HG03196 (cell line): Measurements from ENCODE around the gene RASA3.
"Not testable (repeated sequence)": the region's sequence is repeated elsewhere in the genome, so short reads cannot be mapped to it uniquely, and the experiment has no call there.

Source experiments
- ATAC-seq: cut with Tn5 transposase; IDR thresholded peaks from one replicate; pipeline ENCODE4 v1.9.1; 2021; ENCODE audit not compliant: unreplicated experiment

The RASA3 gene

DNA sequence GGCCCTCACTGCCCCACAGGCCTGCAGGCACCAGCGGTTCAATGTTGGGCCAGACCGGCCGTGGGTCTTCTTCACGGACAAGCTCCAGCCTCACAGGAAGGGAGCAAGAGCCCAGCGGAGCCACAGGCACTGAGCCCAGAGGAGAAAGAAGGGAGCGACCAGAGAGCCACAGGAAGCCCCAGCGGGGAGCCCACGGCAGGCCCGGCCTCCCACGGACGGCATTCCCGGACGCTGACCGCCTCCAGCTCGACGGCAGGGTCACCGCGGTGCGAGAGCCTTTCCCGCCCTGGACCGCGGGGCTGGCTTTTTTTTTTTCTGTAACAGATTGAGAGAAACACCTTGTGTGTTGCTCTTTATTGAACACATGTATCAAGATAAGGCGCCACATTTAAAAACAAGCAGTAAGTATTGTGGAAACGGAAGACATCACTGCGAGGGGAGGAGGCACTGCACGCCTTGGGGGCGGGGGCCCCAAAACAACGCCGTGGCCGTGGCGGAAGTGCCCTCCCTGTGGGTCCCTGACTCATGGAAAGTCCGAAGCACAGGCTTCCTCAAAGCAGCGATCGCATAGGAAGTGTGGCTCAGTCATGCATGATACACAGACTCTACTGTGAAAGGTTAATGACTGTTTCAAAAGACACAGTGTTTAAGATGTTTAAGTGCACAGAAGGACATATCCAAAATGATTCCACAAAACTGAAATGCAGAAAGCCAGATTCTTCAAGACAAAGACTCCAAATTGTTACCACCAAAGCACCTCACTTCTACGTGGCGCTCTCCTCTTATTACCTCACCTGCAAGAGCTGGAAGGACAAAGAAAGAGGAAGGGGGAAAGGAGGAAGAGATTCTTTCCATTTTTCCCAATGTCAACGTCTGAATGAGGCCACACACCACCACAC lies 3.5 kb downstream of the RASA3 start:
- peak; percentile 59 for ATAC-seq

DNA sequence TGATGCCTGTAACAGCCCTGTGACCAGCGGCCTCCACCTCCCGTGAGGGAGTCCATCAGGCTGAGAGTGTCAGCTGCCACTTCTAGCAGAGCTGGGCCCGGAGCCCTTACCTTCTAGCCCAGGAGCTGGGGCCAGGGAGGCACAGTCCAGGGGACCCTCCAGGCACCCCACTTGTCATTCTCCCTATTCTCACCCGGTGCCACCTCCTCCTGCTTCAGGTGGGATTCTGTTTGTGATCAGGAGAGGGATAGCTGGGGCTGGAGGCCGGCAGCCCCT lies 4.1 kb downstream of the RASA3 start:
- no peak for ATAC-seq

DNA sequence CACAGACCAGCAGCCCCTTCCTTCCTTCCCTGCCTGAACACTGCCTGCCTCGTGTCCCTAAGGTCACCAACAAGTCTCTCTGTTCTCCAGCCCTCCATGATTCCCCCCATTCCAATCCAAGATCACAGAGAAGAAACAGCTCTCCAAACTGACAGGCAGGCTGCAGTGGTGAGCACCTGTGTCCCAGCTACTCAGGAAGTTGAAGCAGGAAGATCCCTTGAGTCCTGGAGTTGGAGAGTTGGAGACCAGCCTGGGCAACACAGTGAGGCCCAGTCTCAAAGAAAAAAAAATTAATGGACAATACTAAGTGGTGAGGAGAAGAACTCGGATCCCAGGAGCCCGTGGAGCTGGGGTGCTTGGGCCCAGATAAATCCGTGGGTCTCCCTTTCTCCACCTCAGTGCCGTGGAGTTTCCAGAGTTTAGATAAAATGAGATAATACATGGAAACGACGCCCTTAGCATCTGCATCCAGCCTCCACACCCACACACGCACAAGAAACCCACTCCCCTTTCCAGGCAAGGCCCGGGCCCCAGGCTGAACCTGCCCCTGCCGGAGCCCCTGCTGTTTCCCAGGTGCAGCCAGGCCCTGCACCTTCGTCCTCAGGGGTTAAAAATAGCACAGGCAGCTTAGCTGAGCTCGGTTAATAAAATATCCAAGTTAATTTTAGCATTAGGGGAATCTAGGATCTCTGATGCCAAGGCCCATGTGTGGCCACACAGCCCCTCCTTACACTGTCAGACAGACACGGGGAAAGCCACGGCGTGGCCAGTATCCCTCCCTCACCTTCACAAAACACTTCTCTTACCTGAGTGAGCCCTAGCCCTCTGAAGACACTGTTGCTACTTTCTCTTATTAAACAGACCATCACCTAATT lies 4.7 kb downstream of the RASA3 start:
- no peak for ATAC-seq

DNA sequence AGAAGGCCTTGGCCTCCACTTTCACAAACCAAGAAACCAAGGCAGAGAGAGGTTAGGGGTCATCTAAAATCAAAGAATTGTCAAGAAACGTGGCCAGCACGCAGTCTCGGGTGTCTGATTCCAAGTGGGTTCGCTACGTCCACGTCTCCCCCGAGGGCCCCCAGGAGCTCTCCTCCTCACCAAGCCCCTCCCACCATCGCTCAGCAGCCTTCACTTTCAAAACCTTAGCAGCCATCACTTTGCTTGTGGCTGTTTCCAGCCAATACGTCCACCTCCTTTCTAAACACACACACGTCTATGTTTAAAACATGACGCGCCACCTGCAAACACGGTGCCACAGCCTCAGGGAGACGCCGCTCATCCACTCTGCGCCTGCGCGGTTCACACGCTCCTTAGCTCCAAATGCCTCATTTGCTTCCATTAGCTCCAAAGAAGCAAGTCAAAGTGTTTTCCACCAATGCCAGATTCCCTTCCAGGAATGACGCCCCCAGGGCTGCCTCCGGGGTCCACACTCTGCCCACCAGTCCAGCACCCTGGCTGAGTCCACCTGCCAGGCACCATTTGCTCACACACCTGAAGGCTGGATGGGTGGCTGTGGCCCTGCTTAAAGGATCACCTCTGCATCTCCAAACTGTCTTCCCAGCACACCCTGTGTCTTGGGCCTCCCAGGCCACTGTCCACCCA lies 5.5 kb downstream of the RASA3 start:
- ATAC-seq = no peak

DNA sequence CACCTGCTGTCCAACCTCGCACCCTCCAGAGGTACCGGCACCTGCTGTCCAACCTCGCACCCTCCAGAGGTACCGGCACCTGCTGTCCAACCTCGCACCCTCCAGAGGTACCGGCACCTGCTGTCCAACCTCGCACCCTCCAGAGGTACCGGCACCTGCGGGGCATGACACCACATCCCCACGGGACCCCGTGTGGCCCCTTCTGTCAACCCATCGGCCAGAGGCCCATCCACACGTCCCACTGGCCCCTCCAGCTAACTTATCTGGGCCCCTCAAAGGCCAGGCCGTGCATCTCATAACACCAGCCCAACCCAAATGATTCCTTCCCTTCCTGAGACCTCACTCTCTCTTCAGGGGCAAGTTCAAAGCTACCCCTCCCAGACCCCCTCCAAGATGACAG lies 6.3 kb downstream of the RASA3 start:
- ATAC-seq = not testable (repeated sequence)

DNA sequence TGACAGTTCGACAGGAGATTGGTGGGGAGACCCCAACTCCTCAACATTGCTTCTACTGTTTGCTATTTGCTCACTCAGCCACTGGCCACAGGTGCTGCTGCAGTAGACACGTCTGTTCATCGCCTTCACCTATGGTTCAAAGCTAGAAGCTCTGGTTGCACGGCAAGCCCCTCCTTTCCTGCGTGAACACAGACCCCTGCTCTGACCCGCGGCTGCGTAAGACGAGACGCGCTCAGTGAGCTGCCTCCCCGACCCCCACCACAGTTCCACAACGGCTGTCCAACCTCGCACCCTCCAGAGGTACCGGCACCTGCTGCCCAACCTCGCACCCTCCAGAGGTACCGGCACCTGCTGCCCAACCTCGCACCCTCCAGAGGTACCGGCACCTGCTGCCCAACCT lies 6.8 kb downstream of the RASA3 start:
- no peak for ATAC-seq

DNA sequence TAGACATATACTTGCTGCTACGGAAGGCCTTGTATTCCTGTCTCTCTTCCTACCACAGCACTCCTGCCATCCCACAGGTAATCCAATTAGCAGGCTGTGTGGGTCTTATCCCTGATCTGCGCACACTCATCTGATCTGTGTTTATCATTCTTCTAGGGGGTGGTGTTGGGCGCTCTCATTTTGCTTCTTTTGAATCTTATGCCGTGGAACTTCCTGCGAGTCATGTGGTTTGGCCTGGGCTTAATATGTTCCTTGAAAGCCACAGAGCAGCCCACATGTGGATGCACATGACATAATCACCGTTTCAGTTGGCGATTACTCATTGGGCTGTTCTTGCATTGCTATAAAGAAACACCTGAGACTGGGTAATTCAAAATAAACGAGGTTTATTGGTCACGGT lies 7.5 kb downstream of the RASA3 start:
- no peak for ATAC-seq

DNA sequence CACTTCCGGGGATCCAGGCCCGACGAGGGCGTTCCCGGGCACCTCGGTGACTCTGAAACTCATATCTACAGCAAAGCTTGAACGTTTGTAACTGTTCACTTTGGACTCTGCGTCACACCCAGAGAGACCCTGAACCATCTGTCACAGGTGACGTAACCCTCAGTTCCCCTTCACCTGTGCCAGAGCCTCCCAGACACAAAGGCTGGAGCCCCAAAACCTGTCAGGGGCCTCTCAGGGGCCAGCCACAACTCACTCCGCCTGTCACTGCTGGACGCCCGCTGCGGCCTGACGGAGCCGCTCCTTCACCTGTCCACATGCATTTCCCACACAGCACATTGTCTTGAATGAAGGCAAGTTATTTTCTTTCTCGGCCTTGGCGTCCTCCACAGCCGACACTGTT lies 8.0 kb downstream of the RASA3 start:
- no peak for ATAC-seq

DNA sequence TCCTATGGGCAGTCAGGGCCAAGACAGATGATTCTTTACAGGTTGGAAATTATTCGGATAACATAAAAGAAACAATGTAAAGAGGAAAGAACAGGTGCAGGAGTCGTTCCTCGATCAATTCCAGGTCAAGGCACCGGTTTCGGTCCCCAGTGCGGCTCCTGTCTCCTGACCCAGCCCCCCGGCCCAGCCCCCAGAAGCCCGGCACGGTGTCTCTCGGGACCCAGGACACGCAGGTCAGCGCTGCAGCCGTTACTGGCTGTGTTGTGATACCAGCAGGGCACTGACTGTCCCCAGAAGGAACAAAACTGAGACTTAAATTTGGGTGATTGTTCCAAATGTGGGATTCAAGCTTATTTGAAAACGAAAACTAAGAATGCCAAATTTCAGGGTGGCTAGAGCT lies 8.5 kb downstream of the RASA3 start:
- no peak for ATAC-seq

DNA sequence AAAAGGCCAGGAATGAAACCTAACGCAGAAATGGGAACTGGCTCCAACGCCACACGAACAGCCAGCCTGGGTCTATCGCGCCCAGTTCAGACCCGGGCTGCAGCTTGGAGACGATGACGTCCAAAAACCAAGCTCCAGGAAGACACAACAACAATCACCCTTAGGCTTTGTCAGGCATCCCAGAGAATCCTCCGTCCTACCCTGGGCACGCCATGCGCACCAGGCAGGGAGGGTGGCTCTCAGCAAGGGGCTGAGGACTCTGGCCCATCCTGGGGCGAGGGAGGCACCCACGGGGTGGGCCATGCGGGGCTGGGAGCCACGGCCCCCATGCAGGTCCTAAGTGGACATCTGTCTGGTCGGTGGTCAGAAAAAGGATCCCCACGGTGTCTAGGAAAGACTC lies 9.0 kb downstream of the RASA3 start:
- no peak for ATAC-seq

DNA sequence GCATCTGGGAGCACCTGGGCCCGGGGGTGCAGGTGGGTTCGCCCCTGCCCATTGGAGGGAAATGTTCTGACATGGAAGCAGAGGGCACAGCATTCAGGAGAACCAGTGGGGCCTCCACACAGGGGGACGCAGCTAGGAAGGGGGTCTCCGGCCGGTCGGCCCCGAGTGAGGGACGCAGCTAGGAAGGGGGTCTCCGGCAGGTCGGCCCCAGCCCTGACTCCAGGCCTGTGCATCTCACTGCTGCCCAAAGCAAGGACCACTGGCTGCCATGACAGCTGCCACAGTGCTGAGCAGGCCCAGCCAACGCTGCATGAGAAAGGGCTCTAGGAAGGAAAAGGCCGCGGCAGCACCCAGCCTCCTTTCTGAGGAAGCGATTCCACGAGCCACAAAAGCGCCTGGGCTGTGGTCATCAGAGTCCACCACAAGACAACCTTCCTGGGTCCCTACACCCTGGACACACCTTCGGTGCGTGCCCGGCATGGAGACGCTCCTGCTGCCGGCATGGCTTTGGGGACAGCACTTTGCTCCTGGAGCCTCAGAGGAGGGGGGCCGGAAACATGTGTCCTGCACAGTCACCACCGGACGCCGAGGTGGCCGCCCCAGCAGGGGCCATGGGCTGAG lies 9.7 kb downstream of the RASA3 start:
- ATAC-seq = no peak

DNA sequence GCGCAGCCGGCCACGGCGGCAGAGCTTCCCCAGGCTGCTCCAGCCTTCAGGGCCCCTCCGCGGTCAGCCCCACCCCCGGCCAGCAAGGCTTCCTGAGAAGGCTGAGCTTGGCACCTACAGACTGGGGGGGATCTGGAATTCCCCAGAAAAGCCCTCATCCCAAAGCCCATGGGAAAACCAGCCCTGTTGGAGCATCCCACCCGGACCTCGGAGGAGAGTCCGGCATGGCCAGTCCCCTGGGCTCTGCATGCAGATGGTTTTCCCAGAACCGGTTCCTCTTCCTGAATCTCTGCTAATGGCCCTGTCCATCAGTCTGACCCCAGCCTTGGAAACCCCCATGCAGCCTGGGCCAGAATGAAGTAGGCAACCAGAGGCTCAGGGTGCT lies 10.3 kb downstream of the RASA3 start:
- no peak for ATAC-seq

DNA sequence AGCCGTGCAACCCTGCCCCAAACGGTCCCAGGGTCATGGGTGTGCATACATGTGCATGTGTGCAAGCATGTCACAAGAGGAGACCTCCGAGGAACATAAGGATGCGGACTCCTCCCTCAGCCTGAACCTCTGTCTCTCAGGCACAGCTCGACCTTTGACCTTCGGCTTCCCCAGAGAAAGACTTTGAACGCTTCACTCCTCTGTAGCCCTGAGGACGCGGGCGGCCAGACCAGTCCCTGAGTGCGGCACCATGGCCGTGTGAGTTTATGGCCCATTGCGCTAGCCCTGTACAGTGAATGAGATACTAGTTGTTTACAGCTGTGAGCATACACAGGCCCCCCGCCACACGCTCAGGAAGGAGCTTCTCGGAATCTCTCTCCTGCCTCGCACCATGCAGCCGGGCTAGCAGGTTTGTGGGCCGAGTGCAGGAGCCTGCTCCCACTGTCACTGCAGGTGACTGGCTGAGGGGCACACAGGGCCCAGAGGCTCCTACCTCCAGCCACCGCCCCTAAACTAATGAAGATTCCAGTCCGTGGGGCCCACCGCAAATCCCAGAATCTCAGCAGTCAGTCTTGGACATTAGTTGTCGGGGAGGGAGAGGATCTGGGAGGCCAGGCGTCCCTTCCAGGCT lies 10.8 kb downstream of the RASA3 start:
- no peak for ATAC-seq

DNA sequence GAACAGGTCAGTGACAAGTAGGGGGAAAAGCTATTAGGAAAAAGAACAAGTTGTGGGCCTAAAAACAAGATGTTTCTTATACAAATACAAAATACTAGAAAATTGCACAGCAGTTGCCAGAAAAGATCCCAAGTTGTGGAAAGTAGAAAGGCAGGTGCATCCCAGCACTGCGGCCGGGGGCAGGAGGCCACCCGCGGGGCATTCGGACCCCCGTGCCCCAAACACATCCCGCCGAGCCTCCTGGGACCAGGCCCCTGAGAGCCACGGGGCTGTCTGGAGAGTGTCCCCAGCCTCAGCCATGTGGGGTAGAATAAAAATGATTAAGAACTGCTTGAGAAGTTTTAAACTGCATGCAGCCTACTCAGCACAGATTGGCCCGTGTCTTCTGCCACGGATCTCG lies 11.4 kb downstream of the RASA3 start:
- ATAC-seq = no peak

DNA sequence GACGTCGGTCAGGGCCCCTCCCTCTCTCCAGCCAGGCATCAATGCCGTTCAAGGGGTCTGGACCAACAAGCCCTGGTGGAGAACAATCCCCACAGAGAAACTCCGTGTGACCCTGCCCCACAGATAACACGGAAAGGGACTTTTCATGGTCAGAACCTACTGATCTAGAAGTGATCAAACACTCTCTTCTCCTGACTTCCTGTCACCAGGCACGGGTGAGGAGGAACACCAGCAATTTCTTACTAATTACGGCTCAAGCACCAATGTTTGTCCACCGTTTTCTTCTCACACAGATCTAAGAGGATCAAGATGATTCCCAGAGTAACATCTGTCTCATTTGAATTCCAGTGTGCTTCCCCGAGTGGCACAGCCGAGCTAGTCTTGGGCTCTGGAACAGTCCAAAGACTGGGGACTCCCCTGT lies 11.8 kb downstream of the RASA3 start:
- ATAC-seq = no peak

DNA sequence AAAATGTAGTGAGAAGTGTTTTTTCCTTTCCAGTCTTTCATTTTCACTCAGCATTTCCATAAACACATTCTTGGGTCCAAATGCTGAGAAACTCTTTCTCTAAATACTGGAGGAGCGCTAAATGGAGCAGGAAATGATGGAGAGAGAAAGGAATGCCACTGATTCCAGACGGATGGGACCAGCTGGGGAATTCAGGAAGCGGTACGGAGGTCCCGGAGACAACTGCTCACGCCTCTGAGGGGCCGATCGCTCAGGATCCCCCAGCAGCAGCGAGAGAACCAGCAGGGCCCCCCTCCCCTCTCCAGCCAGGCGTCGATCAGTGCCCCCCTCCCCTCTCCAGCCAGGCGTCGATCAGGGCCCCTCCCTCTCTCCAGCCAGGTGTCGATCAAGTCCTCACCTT lies 13.2 kb downstream of the RASA3 start:
- no peak for ATAC-seq

DNA sequence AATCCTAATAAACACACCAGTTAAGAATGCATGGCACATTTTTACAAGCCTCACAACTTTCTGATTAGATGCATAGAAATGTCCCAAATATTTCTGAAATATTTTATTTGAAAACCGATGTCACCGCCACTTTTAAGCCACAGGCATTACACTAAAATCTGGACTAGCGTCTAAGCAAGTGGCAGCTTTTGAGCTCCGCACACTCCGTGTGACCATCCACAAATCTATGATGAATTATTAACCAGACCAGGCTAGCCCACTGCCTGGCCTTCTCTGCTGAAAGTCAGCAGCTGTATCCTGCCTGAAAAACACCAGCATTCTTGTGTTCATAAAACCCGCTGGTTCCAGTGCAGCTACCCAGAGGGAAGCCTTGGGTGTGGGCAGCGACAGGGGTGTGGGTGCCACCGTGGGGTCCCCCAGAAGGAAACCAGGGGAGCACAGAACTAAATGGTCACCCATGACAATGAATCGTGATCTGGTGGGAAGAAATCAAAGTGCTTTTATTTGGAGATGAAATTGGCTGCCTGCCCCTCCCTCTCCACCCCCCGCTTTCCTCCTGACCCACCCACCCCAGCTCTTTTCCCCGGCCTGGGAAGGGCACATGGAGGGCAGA lies 13.8 kb downstream of the RASA3 start:
- ATAC-seq = no peak

DNA sequence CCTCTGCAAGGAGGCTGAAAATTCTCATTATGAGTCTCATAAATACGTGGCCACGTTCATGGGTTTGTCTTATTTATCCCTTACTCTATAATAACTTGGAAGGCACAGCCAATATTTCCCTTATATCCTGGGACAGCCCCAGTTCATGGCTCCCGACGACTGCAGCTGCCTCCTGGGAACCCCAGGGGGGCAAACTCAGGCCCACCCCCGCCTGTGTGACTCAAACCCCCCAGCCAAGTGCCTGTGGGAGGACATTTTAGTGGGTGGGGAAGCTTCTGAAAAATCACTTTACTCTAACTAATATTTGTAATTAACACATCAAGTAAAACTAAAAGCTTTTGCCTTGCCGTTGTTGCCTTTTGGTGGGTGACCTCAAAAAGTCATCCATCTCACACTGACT lies 14.3 kb downstream of the RASA3 start:
- ATAC-seq = no peak

DNA sequence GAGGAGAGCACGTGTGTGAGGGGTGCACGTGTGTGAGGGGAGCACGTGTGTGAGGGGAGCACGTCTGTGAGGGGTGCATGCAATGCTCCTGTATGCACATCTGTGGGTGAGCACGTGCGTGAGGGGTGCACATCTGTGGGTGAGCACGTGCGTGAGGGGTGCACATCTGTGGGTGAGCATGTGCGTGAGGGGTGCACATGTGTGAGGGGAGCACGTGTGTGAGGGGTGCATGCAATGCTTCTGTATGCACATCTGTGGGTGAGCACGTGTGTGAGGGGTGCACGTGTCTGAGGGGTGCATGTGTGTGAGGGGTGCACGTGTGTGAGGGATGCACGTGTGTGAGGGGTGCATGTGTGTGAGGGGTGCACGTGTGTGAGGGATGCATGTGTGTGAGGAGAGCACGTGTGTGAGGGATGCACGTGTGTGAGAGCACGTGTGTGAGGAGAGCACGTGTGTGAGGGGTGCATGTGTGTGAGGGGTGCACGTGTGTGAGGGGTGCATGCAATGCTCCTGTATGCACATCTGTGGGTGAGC lies 15.0 kb downstream of the RASA3 start:
- ATAC-seq = not testable (repeated sequence)

DNA sequence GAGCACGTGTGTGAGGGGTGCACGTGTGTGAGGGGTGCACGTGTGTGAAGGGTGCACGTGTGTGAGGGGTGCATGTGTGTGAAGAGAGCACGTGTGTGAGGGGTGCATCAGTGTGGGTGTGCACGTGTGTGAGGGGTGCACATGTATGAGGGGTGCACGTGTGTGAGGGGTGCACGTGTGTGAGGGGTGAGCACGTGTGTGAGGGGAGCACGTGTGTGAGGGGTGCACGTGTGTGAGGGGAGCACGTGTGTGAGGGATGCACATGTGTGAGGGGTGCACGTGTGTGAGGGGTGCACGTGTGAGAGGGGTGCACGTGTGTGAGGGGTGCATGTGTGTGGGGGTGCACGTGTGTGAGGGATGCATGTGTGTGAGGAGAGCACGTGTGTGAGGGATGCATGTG lies 15.7 kb downstream of the RASA3 start:
- no peak for ATAC-seq
